ENCODE data around the gene SERPINE1.
"Not testable (repeated sequence)": the region's sequence is repeated elsewhere in the genome, so short reads cannot be mapped to it uniquely, and the experiment has no call there.

SERPINE1 gene

GRCh38 chr7:101102026-101102425, 24.9 kb upstream of the SERPINE1 start:
- DNase-seq, result no peak

GRCh38 chr7:101103701-101104100, 23.2 kb upstream of the SERPINE1 start:
- not testable (repeated sequence) for DNase-seq

GRCh38 chr7:101104193-101104713, 22.7 kb upstream of the SERPINE1 start:
- DNase-seq, result no peak

- no peak for DNase-seq
These were observed 22.1 kb upstream of the SERPINE1 start for GRCh38 chr7:101104799-101105198.

- not testable (repeated sequence) for DNase-seq
These were observed 21.7 kb upstream of the SERPINE1 start for GRCh38 chr7:101105248-101105647.

GRCh38 chr7:101106386-101106785, 20.5 kb upstream of the SERPINE1 start:
- no peak for DNase-seq

- DNase-seq, result no peak
These were observed 18.5 kb upstream of the SERPINE1 start for GRCh38 chr7:101108330-101108857.

GRCh38 chr7:101108961-101109360, 17.9 kb upstream of the SERPINE1 start:
- DNase-seq, result no peak

GRCh38 chr7:101109368-101109767, 17.5 kb upstream of the SERPINE1 start:
- no peak for DNase-seq

- DNase-seq, result no peak
These were observed 15.6 kb upstream of the SERPINE1 start for GRCh38 chr7:101111261-101111660.

GRCh38 chr7:101112233-101112632, 14.7 kb upstream of the SERPINE1 start:
- DNase-seq, result no peak

- DNase-seq, result not testable (repeated sequence)
These were observed 13.8 kb upstream of the SERPINE1 start for GRCh38 chr7:101113140-101113539.

GRCh38 chr7:101113836-101114235, 13.1 kb upstream of the SERPINE1 start:
- DNase-seq, result no peak

GRCh38 chr7:101114492-101114891, 12.4 kb upstream of the SERPINE1 start:
- no peak for DNase-seq

- no peak for DNase-seq
These were observed 11.7 kb upstream of the SERPINE1 start for GRCh38 chr7:101115215-101115614.

- DNase-seq, result no peak
These were observed 10.0 kb upstream of the SERPINE1 start for GRCh38 chr7:101116898-101117297.

GRCh38 chr7:101118856-101119255, 8.0 kb upstream of the SERPINE1 start:
- no peak for DNase-seq

- no peak for DNase-seq
These were observed 7.0 kb upstream of the SERPINE1 start for GRCh38 chr7:101119876-101120275.

- no peak for DNase-seq
These were observed 6.6 kb upstream of the SERPINE1 start for GRCh38 chr7:101120315-101120714.

GRCh38 chr7:101121631-101121990, 5.3 kb upstream of the SERPINE1 start:
- not testable (repeated sequence) for DNase-seq

- no peak for DNase-seq
These were observed 4.6 kb upstream of the SERPINE1 start for GRCh38 chr7:101121991-101122932.

- no peak for DNase-seq
These were observed 3.8 kb upstream of the SERPINE1 start for GRCh38 chr7:101122933-101123702.

GRCh38 chr7:101123703-101124068, 3.2 kb upstream of the SERPINE1 start:
- no peak for DNase-seq

Data from stimulated activated CD4-positive, alpha-beta T cell treated with anti-CD3 and anti-CD28 coated beads, Interleukin-4, amount 100 ng/mL, for 24 hours (primary cell).